Inflammatory macrophage (primary cell): ENCODE results near the gene SCG3.

Experiments
- DNase-seq, 2 donors: peaks; one replicate each; pipeline ENCODE4 v3.0.0-alpha.2; 2020 to 2022

The SCG3 gene

DNA sequence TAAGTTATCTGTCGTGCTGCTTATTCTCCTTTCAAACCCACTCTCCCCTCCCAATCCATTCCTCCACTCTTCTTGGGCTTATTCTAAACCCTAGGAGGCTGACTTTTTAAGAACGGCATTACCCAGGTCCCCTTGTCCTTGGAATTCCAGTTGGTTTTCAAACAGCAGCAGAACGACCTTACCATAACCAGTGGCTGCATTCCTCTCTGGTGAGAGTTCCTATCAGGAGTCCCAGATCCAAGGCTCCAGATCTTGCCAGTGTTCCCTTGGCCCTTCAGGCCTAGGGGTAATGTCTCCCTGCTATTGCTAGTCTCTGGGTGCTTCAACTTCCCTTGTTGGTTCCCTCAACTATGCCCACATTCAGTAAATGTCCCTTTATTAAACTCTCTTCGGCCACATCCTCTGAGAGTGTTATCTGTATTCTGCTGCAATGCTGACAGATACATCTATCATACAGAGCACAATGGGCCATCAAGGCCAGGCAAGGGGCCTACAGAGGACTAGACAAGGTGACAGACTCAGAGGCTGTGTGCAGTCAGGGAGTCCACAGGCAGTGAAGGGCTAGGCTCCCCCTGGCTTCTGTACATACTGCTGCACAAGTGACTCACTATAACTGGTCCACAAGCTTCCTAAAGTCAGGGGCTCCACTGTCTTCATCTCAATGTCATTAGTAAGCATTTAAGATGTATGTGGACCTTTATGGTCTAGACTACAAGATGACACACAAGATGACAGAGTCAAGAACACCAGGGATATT is 46.0 kb downstream of the SCG3 start:
- no peak for DNase-seq

DNA sequence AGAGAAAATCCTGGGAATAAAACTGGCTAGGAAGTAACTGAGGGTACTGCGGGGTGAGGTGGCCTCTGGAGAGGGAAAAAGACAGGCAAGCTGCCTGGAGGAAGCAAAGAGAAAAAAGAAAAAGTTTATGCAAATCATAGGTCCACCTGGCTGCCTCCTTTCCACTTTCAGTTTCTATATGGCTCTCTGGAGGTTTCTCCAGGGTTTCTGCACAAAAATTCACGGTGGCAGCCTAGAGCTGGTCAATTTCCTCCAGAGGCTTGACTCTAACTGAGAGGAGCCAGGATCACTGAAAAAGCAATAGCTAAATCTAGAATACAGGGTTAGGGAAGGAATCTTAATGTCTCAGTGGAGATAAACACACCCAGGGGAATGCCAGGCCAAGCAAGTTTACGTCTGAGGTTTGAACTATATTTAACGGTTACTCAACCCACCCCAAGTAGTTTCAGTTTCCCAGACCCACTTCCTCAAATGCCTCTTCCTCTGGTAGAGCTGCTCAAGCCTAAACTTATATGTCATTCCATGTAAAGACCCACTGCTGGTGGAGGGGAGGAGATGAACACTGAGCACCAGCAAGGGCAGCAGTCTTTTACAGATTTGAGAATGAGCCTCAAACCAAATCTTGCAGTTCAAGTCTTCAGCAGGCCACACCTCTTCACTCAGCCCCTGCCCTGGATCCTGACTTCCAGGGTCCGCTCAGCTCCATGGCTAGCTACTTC is 50.4 kb downstream of the SCG3 start:
- peak; percentile 86 to 89 for DNase-seq

DNA sequence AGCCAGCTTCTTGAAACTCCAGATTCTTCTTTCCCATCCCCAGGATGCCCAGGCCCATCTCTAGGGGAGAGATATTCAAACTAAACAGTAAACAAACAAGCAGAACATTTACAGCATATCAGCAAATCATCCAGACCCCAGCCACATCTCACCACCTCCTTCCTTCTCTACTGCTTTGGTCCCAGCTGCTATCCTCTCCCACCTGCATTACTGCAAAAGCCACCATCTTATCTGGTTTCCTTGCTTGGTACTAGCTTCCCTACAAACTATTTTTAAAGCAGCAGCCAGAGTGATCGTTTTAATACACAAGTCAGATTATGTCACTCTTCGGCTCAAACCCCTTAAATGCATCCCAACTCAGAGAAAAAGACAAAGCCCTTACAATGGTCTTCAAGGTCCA is 51.3 kb downstream of the SCG3 start:
- no peak for DNase-seq

DNA sequence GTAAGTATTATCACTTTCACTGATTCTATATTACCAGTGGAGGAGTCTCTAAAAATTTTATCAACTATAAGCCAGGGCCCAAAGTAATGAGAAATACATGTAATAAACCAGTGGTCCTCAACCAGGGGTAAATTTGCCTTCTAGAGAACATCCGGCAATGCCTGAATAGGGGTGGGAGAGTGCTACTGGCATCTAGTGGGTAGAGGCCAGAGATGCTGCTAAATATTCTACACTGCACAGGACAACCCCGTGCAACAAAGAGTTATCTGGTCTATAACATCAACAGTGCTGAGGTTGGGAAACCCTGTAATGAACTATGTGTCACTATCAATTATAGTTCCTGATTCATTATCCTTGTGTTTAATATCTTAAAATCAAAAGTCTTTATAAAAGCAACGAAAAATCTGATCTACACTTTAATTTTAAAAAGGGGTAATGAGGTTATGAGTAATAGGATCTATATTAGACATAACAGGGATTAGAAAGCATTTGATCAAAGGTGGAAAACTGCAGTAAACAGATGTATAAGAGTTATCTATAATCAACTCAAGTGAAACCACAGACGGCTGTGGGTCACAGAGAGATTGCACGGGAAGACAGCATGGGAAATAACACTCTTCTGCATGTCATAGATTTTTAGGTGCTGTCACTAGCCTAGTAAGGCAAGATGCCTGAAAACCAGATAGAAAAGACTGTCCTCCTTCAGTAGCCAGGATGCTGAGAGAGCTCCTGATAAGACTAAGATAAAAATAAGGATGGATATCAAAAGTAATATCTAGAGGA is 54.1 kb downstream of the SCG3 start:
- no peak for DNase-seq

DNA sequence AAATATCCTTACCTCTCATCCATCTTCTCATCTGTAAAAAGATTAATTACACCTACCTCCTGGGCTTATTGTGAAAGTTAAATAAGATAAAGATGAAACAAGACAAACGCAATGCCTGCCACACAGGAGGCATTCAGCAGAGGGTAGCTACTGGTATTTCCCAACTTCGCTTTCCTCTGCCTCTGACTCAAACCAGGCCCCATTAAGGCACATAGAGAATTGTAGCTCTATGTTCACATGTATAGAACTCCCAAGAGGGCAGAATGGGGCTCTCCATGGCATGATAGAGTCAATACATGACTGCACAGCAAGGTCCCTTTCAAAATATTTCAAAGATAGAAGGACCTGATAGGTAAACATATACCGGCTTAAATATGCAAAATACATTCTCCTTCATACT is 54.8 kb downstream of the SCG3 start:
- DNase-seq = peak; percentile 16 to 20

DNA sequence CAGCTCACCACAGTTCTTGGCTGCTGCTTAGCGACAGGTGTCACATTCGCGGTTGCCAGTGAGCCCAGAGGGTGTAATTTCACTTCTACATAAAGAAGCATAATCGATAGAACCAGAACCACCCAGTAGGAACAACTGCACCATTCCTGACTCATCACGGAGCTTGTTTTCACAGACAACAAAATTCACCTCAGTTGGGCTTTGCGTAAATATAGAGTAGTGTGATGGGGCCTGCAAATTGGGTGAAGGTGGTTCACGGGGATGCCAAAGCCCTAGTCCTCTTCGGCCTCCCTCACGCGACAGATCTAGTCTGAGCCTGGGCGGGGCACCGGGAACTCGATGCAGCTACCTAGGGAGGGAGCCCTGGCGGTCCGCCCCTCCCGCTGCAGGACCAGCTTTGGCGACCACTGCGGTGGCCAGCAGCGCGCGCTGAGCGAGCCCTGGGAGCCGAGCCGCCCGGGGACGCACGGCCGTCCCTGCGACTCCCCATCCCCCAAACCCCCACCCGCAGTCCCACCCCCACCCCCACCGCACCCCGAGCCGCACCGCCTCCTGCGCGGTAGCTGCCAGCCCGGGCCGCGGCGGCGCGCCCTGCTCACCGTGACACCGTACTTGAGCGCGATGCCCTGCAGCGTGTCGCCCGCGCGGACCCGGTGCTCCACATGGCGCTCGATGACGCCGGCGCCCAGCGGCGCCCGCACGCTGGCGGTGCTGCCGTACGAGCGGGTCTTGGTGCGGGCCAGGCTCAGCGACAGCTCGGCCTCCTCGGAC is 55.6 kb downstream of the SCG3 start:
- DNase-seq = no peak

DNA sequence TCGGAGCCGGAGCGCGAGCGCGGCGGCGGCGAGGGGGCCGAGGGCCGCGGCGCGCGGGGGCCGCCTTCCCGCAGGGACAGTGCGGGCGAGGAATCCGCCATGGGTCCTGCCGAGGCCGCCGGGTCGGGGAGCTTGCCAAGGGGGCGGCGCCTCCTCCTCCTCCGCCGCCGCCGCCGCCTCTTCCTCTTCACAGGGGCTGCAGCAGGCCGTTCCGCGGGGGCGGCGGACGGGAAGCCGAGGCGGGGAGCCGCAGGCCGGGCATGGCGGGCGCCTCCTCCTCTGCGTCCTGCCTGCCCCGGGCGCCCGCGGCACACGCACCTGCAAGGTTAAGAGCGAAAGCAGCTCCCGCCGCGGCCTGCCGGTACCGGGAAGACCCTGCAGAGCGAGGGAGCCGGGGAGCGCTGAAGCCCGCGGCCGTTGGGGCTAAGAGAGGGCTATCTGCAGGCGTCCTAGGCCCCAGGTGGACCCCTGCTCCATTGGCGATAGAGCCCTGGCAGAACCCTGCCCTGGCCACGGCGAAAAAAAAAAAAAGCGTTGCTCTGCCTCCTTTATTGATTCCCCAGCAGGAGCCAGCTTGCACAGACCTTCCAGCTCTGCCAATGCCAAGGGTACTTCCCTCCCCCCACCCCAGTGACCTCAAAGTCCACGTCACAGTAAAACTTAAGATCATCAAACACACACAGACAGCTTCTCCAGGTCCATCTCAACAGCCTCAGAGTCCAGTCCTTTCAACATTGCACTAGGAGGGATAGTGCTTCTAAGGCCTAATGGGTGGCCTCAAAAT is 56.4 kb downstream of the SCG3 start, which contains the start of gene LYSMD2:
Gene LYSMD2, minus strand, starts transcription at position 134 of the 784 bp plus-strand sequence. Its CDS starts 33 bp downstream, at position 101.
- DNase-seq = peak; percentile 54 to 65

DNA sequence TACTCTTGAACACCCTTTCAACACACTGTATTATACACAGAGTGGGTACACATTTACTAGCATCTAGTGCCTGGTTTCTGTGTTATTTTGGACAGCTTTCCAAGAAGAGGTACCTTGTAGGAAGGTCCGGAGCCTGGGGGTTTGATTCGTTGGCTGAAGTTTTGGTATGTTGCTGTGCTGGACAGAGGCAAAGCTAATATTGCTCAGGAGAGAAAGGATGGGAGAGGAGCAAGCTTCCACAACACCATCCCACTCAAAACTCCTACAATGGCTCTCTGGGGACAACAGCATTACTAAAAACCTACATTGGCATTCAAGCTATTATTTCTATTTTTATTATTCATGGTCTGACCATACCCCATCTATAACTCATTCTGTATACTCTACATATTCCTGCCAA is 57.2 kb downstream of the SCG3 start:
- no peak for DNase-seq

DNA sequence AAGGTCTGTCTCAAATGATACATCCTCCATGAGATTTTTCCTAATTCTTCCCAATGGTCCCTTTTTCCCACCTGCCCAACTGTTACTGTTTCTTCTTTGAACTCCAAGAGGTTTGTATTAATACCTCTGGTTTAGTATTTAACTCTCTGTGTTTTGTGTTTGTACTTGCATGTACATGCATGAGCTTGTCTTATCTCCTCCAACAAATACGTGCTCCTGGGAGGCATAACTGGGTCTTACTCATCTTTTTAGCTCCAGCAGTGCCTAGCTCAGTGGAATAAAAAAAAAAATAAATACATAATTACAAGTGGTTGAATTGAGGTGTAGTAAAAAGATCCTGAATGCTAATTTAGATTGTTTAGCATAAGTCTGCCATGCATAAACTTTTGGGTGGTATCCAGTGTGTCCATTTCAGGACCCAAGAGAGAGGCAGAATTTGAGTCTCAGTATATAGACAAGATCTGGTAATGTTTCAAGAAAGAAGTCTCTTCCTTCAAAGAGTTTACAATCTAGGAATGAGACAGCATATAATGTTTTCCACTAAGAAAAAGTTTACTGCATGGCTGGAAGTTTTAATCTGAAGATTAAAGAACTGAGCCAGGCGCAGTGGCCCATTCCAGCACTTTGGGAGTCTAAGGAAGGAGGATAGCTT is 57.9 kb downstream of the SCG3 start:
- DNase-seq = no peak

DNA sequence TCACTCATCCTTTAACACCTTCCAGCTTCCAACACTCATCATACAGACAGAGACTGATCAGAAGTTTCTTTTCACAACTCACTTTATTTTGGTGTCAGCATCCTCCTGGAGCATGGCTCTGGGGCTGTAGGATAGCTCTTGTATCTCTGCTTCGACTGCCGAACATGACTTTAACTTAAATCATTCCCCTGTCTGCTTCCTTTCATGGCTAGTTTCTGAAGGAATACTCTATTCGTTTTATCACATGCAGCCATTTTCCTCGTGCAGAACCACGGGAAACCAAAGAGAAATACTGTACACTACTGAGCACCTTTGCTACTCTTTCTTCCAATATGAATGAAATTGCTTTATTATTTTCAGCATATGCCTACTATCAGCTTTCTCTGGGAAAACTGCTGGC is 68.0 kb downstream of the SCG3 start:
- no peak for DNase-seq

DNA sequence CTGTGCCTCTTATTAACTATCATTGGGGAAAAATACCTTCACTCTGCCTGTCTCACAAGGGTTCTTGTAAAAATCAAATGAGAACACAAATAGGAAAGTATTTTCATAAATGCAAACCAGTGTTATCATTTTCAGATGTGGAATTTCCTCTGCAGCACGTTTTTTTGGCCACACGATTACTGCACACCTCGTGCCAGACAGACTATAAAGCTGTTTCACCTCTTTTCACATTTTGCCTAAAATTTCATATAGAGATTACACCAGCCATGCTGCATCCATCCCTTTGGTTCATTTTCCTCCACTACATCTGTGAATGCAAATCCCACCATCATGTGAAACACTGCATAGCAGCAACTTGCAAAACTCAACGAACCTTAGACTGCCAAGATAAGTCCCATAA is 68.9 kb downstream of the SCG3 start:
- no peak for DNase-seq

DNA sequence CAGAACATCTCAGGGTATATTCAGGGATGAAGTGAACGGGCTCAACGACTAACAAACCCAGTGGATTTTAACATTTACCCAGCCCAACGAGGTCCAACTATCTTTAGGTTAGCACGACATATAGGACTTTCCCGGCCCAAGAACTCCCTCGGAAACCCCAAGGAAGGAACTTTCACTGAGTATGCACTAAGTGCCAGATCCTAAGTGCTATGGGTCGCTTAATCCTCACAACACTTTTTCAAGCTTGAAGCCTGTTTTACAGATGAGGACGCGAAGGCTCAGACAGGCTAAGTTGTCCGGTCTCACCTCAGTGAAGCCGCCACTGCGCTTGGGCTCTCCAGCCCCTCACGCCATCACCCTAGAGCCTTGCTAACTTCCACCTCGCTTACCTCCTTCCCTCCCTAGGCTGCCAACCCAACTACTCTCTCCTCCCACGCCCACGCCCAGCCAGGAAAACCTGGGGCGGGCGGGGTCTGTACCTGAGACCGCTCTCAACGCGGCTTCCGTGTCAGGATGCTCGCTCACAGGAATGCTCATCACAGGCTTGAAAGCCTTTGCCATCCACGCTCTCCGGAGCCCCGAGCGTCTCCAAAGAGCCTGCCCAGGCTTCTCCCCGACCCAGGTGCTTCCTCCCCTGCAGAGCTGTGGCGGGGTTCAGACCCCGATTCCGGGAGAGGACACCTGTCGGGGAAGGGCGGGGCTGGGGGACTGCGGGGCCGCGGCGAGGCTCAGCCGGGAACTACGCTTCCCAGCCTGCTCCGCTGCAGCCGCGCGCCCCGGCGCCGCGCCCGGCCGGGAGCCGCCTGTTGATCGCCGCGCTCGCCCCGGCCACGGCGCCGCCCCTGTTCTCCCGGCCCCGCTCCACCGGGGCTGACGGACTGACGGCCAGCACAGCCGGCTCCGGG is 69.7 kb downstream of the SCG3 start, which contains the start of gene TMOD2:
Gene TMOD2, plus strand, starts transcription at position 806 of the 905 bp plus-strand sequence. CDS start 14,845 bp downstream, outside the sequence.
- peak in 1 of 2 donors; percentile 34 for DNase-seq

DNA sequence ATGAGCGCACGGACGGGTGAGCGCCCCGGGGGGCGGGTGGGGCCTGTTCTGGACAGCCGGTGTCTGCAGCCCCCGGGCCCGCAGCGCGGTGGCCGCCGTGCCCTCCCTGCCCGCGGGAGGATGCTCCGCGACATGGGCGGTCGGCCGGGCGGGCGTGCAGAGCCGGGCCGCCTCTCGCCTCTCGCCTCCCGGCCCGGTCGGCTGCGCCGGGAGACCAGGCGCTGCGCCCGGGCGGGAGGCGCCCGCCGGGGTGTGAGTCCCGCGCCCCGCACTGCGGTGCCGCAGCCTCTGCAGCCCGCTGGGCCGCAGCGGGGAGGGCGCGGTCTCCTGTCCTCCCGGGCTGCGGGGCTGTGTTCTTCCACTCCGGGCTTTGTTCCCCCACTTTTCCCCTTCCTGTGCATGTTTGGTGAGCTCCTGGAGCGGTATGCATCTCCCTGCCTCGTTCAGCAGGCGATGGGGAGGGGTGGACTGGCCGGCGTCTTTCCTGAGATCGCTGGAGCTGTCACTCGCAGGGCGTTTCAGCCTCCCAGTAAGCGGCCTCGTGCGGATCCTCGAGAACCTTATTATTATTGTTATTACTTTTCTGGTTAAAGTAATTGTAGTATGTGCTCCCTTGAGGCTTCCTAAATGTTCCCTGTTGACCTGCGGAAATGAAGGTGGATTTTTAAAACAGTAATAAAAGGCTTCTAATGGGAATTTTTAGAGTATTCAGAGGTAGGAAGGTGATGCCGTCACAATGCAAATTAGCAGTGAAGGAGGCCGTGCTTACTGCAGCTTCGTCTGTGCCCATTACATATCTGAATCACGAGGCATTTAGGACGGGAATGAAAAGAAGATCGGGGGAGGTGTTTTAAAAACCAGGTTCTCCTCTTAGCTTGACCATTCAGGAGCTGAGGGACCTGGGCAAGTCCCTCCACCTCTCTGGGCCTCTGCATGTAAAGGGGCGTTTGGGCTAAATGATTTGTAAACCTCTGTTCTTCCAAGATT is 70.7 kb downstream of the SCG3 start:
- DNase-seq = peak in 1 of 2 donors; percentile 24

DNA sequence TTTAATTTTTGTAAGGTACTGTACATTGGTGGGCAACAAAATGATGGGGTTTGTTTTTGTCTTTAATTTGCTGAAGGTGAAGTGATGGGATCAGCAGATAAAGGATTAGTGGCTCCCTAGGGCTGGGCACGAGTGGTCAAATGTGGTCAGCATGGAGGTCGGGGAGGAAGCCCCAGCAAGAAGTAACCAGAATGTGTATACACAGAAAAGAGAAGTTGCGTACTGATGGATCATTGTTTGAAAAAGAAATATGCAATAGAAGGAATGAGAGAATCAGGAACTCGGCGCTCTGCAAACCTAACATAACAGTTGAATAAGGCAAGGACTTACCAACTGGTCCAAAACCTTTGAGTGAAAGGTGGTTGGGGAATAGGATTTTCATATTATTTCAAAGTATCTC is 71.6 kb downstream of the SCG3 start:
- peak; percentile 57 to 74 for DNase-seq

DNA sequence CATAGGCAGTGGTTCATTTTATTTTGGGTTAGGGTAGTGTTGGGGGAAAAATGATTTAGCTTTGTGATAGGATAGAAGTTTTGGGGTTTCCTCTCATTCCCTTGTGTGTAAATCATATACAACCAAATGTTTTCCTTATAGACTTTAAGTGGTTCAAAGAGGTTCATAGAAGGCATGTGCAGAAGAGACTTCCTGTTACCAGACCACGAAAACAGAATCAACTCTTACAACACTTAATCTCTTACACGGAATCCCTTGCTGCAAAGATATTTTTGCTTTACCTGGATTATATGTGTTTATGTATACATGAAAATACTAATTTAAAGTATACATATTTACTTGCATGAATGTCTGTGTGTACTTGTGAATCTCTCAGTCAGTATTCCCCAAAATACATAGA is 73.0 kb downstream of the SCG3 start:
- no peak for DNase-seq

DNA sequence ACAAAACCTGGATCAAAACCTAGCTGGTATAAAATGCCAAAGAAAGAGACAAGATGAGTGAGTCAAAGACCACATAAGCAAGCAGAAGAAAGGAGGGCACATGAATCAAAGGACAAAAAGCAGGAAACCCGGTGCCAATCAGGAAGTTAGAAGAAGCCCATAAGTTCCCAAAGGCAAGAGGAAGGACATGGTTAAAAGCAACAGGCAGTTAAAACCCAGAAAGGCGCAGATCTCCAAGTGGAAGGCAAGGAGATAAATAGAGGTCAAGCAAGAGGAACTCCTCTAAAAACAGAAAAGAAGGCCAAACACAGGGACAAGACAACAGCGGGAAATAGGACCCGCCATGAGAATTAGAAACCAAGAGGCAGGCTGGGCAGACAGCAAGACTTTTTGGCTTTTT is 74.5 kb downstream of the SCG3 start:
- DNase-seq = no peak

DNA sequence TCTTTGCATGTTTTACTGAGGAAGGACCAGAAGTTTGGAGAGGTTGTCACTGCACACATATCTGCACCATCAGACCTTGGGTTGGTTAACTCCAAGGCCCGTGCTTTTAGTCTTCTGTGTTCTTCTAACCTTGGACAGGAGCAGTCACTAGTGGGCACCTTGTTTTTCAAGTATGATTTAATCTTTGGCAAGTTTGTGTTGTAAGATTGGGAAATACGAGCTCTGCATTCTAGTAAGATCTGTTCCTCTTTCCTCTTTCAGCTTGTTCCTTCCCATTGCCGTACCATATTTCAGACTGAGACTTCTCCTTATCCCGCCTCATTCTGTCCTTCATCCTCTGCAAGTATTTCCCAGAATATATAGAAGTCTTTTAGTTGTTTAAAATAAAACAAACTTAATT is 75.2 kb downstream of the SCG3 start:
- peak; percentile 62 to 81 for DNase-seq

DNA sequence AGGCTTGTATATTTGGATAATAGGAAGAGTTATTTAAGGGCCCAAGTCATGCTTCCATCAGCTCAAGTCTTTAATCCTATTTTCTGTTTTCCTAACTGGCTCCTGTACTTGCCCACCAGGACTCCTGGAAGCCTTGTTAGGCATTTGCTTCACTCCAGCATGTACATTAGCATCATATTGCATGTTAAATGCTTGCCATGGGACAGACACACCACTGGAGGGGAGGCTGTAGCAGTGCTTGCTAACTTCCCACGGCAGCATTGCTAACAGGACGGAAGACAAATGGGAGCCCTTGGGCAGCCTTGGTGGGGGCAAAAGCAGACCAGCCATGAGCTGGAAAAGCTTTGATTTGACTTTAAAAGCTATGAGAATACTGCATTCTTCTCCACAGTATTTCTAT is 76.1 kb downstream of the SCG3 start:
- no peak for DNase-seq

DNA sequence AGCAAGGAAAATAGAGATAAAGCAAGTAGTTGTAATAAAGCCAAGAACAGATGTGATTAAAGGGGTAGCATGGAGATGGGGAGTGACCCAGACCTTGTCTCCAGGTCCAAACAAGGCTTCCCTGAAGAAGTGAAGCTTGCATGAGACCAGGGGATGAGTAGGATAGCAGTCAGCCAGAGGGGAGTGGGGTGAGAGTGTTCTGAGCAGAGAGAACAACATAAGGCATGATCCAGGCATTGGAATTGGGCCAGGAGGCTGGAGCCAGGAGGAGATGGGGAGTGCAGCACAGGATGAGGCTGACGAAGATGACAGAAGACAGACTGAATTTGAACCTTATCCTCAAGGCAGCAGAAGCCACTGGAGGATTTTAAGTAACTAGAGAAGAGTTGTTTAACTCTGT is 77.3 kb downstream of the SCG3 start:
- DNase-seq = no peak
